ENCODE results near the gene BAIAP2. TPM values are rescaled to one million over a fixed set of nuclear protein-coding genes. Genes with fewer than 3 reads are reported as not detected.

The BAIAP2 gene
- total and polyA plus RNA-seq, 10 donors, result 2.8 to 33.2 (median 17.8) TPM

DNA sequence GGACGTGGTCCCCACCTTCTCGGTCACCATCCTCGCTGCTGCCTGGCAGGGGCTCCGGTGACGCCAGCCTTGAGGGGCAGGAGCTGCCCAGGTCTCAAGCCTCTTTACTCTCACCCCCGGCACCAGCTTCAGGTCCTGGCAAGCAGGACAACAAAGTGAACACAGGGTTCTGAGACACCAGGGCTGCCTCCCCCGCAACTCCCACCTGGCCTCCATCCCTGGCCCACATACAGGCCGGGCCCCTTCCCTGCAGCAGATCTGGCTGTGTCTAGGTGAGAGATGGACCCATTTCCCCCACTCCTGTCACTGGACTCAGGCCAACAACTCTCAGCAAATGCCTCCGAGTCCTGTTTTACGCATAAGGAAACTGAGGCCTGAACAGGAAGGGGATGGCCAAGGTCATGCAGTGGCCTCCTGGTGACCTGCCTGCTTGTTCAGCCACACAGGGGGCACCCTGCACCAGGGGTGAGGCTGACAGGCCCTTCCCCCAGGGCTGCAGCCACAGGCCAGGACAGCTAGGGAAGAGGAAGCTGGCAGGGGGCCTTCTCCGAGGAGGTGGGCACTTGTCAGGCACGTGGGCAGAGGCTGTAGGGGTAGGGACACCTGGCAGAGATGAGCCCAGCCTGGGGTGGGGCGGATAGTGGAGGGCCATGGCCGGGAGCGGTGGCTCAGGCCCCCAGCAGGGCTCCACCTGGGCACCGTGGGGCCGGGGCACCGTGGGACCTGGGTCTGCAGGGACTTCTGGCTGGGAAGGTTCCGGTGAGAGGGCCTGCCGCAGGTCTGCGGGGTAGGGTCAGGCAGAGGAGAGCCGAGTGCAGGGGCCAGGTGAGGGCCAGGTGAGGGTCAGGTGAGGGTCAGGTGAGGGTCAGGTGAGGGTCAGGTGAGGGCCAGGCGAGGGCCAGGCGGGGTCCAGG is 83.6 kb downstream of the BAIAP2 start:
- Histone ChIP-seq H3K4me1 (peaks cover 0 to 43% (median 25%) of the 10 kb centered on the region in 6 donors), H3K36me3 (peaks cover 0 to 88% (median 8%) of the 10 kb centered on the region in 6 donors), H3K4me3 (peak overlapping the region in 4 of 8 donors; percentile 21 to 60 (median 44)), H3K9me3 (no peaks in the 10 kb centered on the region), H3K27ac (peak overlapping the region in 7 of 8 donors; percentile 38 to 76 (median 69)), H3K27me3 (replicated peaks in 1 of 7) (peaks cover 0 to 4% (median 0%) of the 10 kb centered on the region in 7 donors)
- TF ChIP-seq POLR2A (IDR thresholded peaks at IDR 0.05) (no peak), POLR2AphosphoS5 (IDR thresholded peaks at IDR 0.05) (no peak)
- TF ChIP-seq, protein P1, sequence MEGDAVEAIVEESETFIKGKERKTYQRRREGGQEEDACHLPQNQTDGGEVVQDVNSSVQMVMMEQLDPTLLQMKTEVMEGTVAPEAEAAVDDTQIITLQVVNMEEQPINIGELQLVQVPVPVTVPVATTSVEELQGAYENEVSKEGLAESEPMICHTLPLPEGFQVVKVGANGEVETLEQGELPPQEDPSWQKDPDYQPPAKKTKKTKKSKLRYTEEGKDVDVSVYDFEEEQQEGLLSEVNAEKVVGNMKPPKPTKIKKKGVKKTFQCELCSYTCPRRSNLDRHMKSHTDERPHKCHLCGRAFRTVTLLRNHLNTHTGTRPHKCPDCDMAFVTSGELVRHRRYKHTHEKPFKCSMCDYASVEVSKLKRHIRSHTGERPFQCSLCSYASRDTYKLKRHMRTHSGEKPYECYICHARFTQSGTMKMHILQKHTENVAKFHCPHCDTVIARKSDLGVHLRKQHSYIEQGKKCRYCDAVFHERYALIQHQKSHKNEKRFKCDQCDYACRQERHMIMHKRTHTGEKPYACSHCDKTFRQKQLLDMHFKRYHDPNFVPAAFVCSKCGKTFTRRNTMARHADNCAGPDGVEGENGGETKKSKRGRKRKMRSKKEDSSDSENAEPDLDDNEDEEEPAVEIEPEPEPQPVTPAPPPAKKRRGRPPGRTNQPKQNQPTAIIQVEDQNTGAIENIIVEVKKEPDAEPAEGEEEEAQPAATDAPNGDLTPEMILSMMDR (IDR thresholded peaks at IDR 0.05 in 8 of 11, conservative IDR thresholded peaks at IDR 0.05 in 3 of 11), result no peak
- intact Hi-C loops (cut with DNase I; ENCODE audit: low total_unique reads), result no loop called here
- 26 to 65% (median 58%) methylated on average over 14 to 24 of the region's 24 CpGs for WGBS, 5 donors
- DNase-seq, result no peak

DNA sequence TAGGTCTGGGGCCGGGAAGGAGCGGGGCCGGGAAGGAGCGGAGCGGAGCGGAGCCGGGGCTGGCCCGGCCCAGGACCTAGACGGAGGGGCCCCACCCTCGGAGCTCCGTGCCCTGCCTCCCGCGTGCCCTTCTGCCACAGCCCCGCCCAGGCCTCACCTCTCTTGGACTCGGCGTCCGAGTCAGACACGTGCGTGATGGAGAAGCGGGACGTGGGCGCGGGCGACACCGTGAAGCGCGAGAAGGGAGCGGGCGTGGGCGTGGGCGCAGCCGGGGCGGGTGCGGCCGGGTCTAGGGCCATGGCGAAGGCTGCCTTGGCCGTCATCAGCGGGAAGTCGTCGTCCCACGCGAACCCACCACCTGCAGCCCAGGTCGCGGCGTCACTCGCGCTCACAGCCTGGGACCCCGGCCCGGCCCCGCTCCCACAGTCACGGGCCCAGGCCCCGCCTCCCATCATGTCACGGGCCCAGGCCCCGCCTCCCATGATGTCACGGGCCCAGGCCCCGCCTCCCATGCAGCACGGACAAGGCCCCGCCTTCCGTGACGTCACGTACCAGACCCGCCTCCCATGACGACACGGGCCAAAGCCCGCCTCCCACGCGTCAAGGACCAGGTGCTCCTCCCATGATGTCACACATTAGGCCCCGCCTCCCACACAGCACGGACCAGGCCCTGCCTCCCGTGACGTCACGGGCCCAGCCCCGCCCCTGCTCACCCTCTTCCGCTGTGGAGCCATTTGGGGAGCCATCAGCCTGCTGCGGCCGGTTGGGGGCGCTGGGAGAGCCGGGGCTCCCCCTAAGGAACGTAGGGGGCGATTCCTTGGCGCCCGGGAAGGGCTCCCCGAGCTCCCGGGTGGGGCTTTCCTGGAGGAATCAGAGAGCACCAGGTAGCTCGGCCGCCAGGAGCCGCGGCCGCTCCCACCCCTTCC is 84.5 kb downstream of the BAIAP2 start:
- no peaks in the 10 kb centered on the region for H3K9me3 ChIP-seq
- peak overlapping the region; percentile 15 to 60 (median 22) for H3K4me3 ChIP-seq
- intact Hi-C loops (cut with DNase I; ENCODE audit: low total_unique reads), result no loop called here
- TF ChIP-seq POLR2AphosphoS5 (IDR thresholded peaks at IDR 0.05) (peak; percentile 34 to 70 (median 50)), POLR2A (IDR thresholded peaks at IDR 0.05) (no peak)
- TF ChIP-seq, protein P1 (IDR thresholded peaks at IDR 0.05 in 8 of 11, conservative IDR thresholded peaks at IDR 0.05 in 3 of 11), result peak in 1 of 11 experiments; percentile 12
- H3K27ac ChIP-seq, result peak overlapping the region in 2 of 8 donors; percentile 73 to 74
- peaks cover 0 to 36% (median 25%) of the 10 kb centered on the region in 6 donors for H3K4me1 ChIP-seq
- peaks cover 0 to 4% (median 0%) of the 10 kb centered on the region in 7 donors for H3K27me3 ChIP-seq (replicated peaks in 1 of 7)
- WGBS, 5 donors, result 26 to 47% (median 38%) methylated on average over 43 to 89 of the region's 89 CpGs
- peak; percentile 88 for DNase-seq
- peaks cover 0 to 92% (median 8%) of the 10 kb centered on the region in 6 donors for H3K36me3 ChIP-seq

DNA sequence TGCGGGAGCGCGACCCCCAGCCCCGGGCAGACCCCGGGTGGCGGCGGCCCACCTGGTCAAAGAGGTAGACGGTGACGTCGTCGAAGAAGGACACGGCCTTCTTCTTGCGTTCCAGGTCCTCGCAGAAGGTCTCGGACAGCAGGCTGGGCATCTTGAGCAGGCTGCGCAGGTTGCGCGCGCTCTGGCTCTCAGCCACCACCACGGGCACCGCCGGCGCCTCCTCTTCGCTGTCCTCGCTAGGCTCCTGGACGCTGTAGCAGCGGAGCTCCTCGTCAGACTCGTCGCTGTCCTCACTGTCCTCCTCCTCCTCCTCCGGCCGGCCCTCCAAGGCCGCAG is 85.2 kb downstream of the BAIAP2 start:
- Histone ChIP-seq H3K9me3 (no peaks in the 10 kb centered on the region), H3K4me3 (peak overlapping the region in 1 of 8 donors; percentile 45), H3K27me3 (replicated peaks in 1 of 7) (peaks cover 0 to 4% (median 0%) of the 10 kb centered on the region in 7 donors), H3K36me3 (peaks cover 0 to 92% (median 8%) of the 10 kb centered on the region in 6 donors), H3K4me1 (peaks cover 0 to 36% (median 25%) of the 10 kb centered on the region in 6 donors), H3K27ac (peak overlapping the region in 1 of 8 donors; percentile 74)
- no peak for TF ChIP-seq POLR2AphosphoS5 (IDR thresholded peaks at IDR 0.05)
- TF ChIP-seq POLR2A (IDR thresholded peaks at IDR 0.05), result no peak
- TF ChIP-seq, protein P1 (IDR thresholded peaks at IDR 0.05 in 8 of 11, conservative IDR thresholded peaks at IDR 0.05 in 3 of 11), result no peak
- intact Hi-C loops (cut with DNase I; ENCODE audit: low total_unique reads), result no loop called here
- no peak for DNase-seq
- WGBS, 5 donors, result 88 to 98% (median 88%) methylated on average over 31 to 33 of the region's 33 CpGs
